Activated T-helper 17 cell treated with anti-CD3 and anti-CD28 coated beads, Interleukin-2, amount 50 U/mL, for 72 hours (primary cell): ENCODE data around the gene GRAP. TPM values are rescaled to one million over a fixed set of nuclear protein-coding genes. Genes with fewer than 3 reads are reported as not detected.
A peak's percentile ranks its signal among the peaks of the same experiment; 100 is the strongest.

Source experiments
- ATAC-seq: fragments of 150-1000 bp; cut with Tn5 transposase; replicated peaks from 2 replicates; pipeline ENCODE4 v1.10.0; 2021; ENCODE audit warnings: mild to moderate bottlenecking, moderate library complexity
- H3K27ac Mint-ChIP-seq: one replicate; pipeline ENCODE4 v1.8.0; 2022; ENCODE audit warnings: mixed read lengths
- H3K27me3 Mint-ChIP-seq: one replicate; pipeline ENCODE4 v1.8.0; 2022; ENCODE audit warnings: mixed read lengths
- H3K36me3 Mint-ChIP-seq: one replicate; pipeline ENCODE4 v1.8.0; 2022; ENCODE audit warnings: low read depth, mild to moderate bottlenecking, mixed read lengths
- H3K4me1 Mint-ChIP-seq: one replicate; pipeline ENCODE4 v1.8.0; 2022; ENCODE audit warnings: mixed read lengths
- H3K4me3 Mint-ChIP-seq: one replicate; pipeline ENCODE4 v1.8.0; 2022; ENCODE audit warnings: mild to moderate bottlenecking, mixed read lengths
- H3K9me3 Mint-ChIP-seq: one replicate; pipeline ENCODE4 v1.8.0; 2022; ENCODE audit warnings: mixed read lengths
- total RNA-seq, 2 donors: library from RNA; stranded (reverse); gene quantifications; one replicate each; pipeline ENCODE4 v1.2.3, GENCODE V29; 2022

Gene GRAP
- total RNA-seq, 2 donors from 2014 or later: 13.1 to 14.4 TPM

DNA sequence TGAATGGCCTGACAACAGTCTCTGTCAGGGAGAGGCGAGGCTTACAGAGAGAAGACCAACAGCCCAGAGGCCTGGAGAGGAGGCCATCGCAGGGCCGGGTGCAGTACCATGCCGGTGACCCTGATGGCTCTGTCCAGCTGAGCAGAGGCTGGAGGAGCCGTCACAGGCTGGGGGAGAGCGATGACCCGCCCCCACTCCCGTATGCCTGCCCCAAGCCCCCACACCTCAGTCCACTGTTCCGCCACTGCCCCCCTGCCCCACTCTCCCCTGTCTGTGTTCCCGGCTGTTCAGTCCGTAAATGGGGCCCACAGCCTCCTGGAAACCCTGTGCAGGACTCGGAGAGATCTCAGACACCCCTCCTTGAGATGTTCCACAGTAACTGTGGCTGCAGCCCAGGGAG, 29.4 kb downstream of the GRAP start:
- ATAC-seq: no peak
- Mint-ChIP-seq H3K27ac (no peak overlapping the region), H3K27me3 (peaks cover 5% of the 10 kb centered on the region), H3K4me3 (no peak overlapping the region), H3K4me1 (no peaks in the 10 kb centered on the region), H3K36me3 (peaks cover 5% of the 10 kb centered on the region), H3K9me3 (no peaks in the 10 kb centered on the region)

DNA sequence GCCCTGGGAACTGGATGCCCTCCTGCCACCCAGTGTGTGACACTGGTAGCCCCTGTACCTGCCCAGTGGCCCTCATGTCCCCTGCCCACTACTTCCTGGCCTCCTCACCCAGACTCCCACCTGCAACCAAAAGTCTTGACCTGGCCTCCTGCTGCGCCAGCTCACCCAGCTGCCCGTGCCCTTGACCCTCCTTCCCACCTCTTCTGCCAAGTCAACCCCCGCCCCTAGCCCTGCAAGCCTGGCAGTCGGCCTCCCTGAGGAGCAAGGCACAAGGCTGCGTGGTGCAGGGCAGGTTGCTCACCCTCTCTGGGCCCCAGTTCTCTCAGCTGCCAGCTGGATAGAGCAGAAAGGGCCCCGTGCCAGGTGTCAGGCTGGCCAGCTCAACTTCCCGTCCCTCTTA, 29.9 kb downstream of the GRAP start:
- Mint-ChIP-seq H3K36me3 (peaks cover 5% of the 10 kb centered on the region), H3K4me1 (no peaks in the 10 kb centered on the region), H3K9me3 (no peaks in the 10 kb centered on the region), H3K4me3 (no peak overlapping the region), H3K27me3 (peaks cover 5% of the 10 kb centered on the region), H3K27ac (peak overlapping the region; percentile 56)
- ATAC-seq: no peak

DNA sequence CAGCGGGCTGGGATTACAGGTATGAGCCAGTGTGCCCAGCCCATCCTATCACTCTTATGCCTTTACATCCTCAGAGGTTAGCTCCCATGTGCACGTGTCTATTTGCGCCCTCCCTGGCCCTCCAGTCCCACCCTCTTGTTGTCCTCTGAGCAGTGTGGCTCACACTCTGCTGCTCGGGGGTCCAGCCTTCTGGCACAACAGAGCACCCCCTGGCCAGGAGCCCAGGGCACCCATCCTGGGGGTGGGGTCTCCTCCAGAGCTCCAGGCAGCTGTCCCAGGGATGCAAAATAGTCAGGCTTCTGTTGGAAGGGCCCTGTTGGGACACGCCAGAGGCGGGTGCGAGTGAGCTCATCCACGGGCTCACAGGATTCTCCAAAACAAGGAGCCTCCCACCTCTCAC, 30.5 kb downstream of the GRAP start:
- Mint-ChIP-seq H3K4me3 (no peak overlapping the region), H3K36me3 (peaks cover 3% of the 10 kb centered on the region), H3K27me3 (peaks cover 5% of the 10 kb centered on the region), H3K27ac (peak overlapping the region; percentile 56), H3K9me3 (no peaks in the 10 kb centered on the region), H3K4me1 (no peaks in the 10 kb centered on the region)
- no peak for ATAC-seq

DNA sequence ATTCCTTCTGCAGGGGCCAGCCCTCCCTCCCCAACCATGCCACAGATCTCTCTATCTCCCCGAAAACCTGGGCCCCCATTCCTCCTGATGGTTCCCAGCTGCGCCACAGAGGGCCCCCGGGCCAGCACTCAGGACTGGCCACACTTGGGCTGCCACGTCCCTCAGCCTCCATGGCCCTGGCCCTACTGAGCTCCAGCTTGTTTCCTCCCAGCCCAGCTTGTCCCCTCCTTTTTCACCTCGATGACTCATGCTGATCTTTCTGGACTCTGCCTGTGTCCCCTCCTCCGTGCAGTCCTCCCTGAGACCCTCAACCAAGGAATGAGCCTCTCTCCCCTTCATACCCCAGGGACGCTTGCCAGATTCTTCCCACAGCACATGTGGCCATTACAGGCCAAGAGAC, 31.3 kb downstream of the GRAP start:
- Mint-ChIP-seq H3K4me3 (no peak overlapping the region), H3K4me1 (no peaks in the 10 kb centered on the region), H3K27me3 (peaks cover 5% of the 10 kb centered on the region), H3K27ac (peak overlapping the region; percentile 1), H3K9me3 (no peaks in the 10 kb centered on the region), H3K36me3 (no peaks in the 10 kb centered on the region)
- no peak for ATAC-seq

DNA sequence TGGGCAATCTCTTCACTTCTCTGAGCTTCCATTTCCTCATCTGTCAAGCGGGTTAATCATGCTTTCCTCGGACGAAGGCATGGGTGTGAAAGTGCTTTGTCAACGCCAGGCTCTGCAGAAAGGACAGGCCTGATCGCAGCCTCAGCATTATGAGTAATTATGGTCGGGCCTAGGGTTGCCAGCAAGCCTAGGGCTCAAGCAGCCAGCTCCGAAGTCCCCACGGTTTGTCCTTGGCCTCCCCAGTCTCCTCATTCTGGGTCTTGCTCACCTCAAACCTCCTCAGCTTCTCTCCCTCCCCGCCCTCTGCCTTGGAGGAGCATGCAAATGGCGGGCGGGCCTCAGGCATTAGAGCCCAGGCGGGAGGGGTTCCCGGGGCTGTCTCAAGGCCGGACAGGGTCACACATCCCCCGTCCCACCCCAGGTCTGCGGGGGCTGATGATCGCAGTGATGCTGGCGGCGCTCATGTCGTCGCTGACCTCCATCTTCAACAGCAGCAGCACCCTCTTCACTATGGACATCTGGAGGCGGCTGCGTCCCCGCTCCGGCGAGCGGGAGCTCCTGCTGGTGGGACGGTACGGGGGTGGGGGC, 32.0 kb downstream of the GRAP start:
- H3K27ac Mint-ChIP-seq: no peak overlapping the region
- no peaks in the 10 kb centered on the region for H3K36me3 Mint-ChIP-seq
- no peak for ATAC-seq
- H3K4me3 Mint-ChIP-seq: no peak overlapping the region
- H3K4me1 Mint-ChIP-seq: no peaks in the 10 kb centered on the region
- H3K27me3 Mint-ChIP-seq: peaks cover 5% of the 10 kb centered on the region
- no peaks in the 10 kb centered on the region for H3K9me3 Mint-ChIP-seq

DNA sequence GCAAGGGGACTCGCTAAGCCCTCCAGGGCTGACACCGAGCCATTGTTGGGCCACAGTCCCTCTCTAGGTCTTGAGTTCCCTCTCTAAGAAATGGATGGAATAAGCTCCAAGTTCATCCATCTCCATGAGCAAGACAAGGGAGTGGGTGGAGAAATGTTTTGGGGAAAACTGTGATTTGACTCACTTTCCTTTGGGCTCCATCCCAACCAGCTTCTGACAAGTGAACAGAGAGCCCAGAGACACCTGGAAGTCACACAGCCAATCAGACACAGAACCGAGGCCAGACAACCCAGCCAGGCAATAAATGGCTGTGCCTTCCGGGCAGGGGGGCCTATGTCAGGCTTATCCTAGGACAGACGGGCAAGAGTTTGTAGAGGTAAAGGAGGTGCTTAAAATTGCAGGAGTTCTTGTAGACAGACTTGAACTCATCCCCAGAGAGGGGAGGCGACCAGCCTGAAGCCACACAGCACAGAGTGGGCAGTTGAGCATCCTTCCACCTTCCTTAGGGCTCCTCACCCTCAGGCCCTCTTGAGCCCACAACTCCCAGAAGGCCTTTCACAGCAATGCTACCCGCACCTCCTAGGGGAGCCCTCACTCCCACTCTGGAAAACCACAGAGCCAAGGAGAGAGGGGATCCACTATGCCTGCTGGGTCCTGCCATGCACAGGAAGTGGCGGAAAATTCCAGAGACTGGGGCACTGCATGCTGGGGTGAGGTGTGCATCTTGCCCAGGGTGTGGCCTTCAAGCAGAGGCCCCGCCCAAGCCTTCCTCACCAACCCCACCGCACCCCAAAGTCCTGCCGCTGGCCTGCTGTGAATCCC, 32.7 kb downstream of the GRAP start:
- no peaks in the 10 kb centered on the region for H3K9me3 Mint-ChIP-seq
- H3K4me3 Mint-ChIP-seq: no peak overlapping the region
- H3K27ac Mint-ChIP-seq: no peak overlapping the region
- peaks cover 5% of the 10 kb centered on the region for H3K27me3 Mint-ChIP-seq
- no peak for ATAC-seq
- no peaks in the 10 kb centered on the region for H3K36me3 Mint-ChIP-seq
- H3K4me1 Mint-ChIP-seq: no peaks in the 10 kb centered on the region

DNA sequence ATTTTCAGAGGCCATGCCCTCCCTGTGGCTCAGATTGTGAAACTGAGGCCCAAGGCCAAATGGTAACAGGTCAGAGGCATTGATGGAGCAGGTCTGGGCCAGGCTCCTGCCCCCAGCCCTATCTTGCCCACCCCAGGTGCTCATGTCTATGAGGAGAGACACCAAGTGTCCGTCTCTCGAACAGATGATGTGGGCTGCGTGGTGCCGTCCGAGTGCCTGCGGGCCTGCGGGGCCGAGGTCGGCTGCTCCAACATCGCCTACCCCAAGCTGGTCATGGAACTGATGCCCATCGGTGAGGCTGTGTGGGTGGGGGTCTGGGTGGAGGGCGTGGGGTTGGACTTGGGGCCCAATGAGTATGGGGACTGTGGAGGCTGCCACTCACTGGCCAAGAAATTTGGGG, 33.5 kb downstream of the GRAP start:
- no peaks in the 10 kb centered on the region for H3K36me3 Mint-ChIP-seq
- peaks cover 5% of the 10 kb centered on the region for H3K27me3 Mint-ChIP-seq
- no peak overlapping the region for H3K27ac Mint-ChIP-seq
- no peak for ATAC-seq
- H3K4me3 Mint-ChIP-seq: no peak overlapping the region
- no peaks in the 10 kb centered on the region for H3K4me1 Mint-ChIP-seq
- H3K9me3 Mint-ChIP-seq: no peaks in the 10 kb centered on the region

DNA sequence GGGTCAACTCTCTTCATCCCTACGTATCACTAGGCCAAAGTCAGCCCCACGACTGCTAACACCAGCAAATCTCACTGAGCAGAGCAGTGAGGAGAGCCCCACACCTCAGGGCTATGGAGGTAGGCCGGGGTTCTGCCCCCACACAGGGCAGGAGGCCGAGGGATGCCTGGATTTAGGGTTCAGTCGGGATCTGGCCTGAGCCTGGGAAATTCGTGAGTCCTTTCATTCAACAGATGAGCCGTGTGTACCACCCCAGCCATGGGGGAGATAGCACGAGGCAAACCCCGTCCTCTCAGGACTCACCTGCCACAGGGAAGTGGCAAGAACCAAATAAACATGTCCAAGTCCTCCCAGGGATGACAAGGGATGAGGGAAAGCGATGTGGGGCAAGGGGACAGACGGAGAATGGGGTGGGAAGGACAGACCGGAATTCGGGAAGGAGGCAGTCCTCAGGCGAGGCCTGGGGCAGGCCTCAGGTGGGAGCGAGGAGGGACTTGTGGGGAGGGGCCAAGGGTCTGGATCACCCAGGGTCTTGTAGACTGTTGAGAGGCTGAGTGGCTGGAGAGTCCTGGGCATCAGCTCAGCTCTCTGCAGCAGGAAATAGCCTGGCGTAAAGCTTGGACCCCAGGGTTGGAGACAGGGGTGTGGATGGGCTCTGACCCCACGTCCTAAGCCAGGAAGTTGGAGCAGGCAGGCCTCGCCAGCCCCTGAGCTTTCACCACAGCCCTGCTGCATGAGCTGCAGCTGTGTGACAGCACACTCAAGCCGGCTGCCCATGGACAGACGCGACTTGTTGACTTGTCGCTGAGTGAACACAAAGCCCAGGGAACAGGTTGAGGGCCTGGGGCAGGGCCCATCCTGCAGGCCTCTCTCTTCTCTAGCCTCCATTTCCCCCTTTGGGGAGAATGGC, 34.3 kb downstream of the GRAP start:
- Mint-ChIP-seq H3K27me3 (peaks cover 5% of the 10 kb centered on the region), H3K4me1 (no peaks in the 10 kb centered on the region), H3K27ac (no peak overlapping the region), H3K36me3 (no peaks in the 10 kb centered on the region), H3K4me3 (no peak overlapping the region), H3K9me3 (no peaks in the 10 kb centered on the region)
- no peak for ATAC-seq

DNA sequence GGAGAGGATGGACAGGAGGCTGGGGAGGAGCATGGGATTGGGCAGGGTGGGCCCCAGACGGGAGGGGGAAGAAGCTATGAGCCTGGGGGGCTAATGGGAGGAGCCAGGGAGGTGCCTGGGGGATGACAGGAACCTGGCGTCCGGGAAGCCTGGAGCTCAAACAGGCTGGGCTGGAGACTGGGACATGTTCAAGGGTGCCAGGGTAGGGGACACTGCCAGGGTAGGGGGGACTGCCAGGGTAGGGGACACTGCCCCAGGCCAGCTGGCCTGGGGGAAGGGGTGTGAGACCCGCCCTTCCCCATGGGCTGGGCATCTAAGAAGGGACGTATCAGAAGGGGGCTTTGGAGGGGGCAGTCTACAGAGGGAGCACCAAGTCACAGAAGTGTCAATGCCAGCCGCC, 35.2 kb downstream of the GRAP start:
- ATAC-seq: no peak
- Mint-ChIP-seq H3K9me3 (no peaks in the 10 kb centered on the region), H3K27ac (no peak overlapping the region), H3K36me3 (no peaks in the 10 kb centered on the region), H3K4me1 (no peaks in the 10 kb centered on the region), H3K4me3 (no peak overlapping the region), H3K27me3 (peaks cover 5% of the 10 kb centered on the region)

DNA sequence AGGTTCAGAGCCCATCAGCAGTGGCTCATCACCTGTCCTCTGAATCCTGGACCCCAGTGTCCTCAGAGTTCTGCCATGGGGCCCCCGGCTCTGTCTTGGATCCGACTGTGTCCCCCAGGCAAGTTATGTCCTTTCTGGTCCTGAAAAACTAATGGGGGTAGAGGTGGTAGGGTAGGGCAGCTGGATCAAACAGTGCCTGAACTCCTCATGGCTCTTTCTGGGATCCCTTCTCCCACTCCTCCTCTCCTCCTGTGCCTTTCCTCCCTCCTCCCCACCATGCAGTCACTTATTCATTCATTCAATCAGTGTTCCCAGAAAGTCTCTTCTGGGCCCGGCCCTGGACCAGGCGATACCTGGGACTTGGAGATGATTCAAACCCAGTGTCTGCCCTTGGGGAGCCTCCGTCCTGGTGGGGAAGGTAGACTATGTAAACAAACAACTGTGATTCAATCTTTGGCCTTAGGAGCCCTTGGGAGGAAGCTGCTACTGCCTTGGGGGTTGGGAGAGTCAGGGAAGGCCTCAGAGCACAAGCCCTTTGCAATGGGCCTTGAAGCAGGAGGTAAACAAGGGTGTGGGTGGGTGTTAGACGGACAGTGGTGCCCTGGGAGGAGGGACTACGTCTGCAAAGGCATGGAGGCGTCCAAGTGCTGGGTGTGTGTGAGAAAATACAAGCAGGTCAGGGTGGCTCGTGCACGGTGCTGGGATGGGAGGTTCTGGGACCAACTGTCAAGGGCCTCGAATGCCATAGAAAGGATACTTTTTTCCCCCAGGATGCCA, 35.8 kb downstream of the GRAP start:
- Mint-ChIP-seq H3K4me1 (no peaks in the 10 kb centered on the region), H3K36me3 (no peaks in the 10 kb centered on the region), H3K27ac (no peak overlapping the region), H3K9me3 (no peaks in the 10 kb centered on the region), H3K27me3 (peaks cover 5% of the 10 kb centered on the region), H3K4me3 (no peak overlapping the region)
- ATAC-seq: no peak

DNA sequence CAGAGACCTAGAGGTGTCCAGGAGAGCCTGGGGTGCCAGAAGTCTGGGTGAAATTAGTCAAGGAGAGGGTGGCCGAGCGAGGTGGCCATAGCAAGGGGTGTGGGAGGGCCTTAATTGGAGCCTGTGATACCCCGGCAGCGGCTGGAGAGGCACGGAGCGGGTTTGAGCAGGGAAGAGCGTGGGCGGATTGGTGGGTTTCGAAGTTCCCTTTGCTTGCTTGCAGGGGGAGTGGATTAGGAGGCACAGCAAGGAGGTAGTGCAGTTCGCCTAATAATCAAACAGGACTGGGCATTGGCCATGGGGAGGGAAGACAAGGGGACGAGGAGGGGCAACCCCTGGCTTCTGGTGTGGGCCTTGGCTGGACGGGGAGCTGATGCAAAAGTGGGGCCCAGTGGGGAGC, 36.8 kb downstream of the GRAP start:
- Mint-ChIP-seq H3K36me3 (no peaks in the 10 kb centered on the region), H3K27me3 (no peaks in the 10 kb centered on the region), H3K9me3 (no peaks in the 10 kb centered on the region), H3K4me3 (no peak overlapping the region), H3K27ac (peak overlapping the region; percentile 53), H3K4me1 (no peaks in the 10 kb centered on the region)
- ATAC-seq: no peak

DNA sequence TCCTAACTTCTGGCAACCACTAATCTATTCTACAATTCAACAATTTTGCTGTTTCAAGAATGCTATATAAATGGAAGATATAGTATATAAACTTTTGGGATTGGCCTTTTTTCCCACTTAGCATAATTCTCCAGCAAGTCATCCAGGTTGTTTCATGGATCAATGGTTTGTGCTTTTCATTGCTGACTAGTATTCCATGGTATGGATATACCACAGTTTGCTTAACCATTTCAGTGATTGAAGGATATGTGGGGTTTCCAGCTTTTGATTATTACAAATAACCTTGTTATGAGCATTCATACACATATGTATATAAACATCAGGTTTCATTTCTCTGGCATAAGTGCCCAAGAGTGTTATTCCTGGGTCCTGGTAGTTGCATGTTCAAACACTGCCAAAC, 40.1 kb downstream of the GRAP start:
- no peaks in the 10 kb centered on the region for H3K27me3 Mint-ChIP-seq
- no peak overlapping the region for H3K4me3 Mint-ChIP-seq
- peaks cover 23% of the 10 kb centered on the region for H3K36me3 Mint-ChIP-seq
- H3K27ac Mint-ChIP-seq: no peak overlapping the region
- H3K9me3 Mint-ChIP-seq: no peaks in the 10 kb centered on the region
- no peak for ATAC-seq
- peaks cover 12% of the 10 kb centered on the region for H3K4me1 Mint-ChIP-seq

DNA sequence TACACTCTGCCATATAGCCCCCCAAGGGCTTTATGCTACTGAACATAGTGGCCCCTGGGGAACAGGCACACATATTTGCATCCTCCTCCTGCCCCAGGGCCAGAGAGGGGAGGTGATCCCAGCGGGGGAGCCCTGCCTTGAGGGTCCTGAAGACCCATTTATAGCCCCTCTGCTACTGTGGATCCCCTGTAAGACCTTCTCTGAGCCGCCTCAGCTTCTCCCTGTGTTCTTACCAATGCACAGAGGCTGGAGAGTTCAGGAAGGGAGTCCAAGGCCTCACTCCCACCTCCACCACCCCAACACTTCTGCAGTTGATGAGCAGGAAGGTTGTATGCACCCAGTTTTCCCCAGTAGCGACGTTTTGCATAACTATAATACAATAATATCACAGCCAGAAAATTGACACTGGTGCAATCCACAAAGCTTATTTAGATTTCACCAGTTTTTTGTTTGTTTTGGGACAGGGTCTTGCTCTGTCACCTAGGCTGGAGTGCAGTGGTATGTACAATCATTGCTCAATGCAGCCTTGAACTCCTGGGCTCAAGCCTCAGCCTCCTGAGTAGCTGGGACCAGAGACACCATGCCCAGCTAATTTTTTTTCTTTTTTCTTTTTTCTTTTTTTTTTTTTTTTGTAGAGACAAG, 40.8 kb downstream of the GRAP start:
- ATAC-seq: no peak
- H3K27me3 Mint-ChIP-seq: no peaks in the 10 kb centered on the region
- peaks cover 12% of the 10 kb centered on the region for H3K4me1 Mint-ChIP-seq
- no peak overlapping the region for H3K27ac Mint-ChIP-seq
- peak overlapping the region; percentile 21 for H3K4me3 Mint-ChIP-seq
- H3K9me3 Mint-ChIP-seq: no peaks in the 10 kb centered on the region
- H3K36me3 Mint-ChIP-seq: peaks cover 23% of the 10 kb centered on the region
